ENCODE results near the gene AGFG2.

DNA sequence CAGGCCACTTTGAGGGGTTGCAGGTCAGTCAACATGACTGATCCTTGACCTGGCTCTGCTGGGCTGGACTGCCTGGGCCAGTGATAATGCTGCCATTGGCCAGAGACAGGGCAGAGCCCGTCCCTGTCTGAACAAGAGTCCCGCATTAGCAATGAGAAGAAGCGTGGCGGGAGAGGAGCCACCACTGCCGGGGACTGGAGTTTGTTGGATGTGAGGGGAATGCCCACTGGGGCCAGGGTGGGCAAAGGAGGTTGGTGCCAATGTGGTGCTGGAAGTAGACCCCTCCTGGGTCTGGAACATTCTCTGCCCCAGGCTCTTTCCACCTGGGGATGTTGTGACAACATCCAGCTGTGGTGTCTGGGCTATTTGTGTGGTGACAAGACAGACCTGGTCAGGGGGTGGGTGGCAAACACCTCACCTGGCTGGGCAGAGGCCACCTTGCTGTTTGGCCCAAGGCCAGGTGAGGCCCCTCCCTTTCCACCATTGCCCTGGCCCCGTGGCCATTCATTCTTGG, 27.1 kb downstream of the AGFG2 start:
- TF ChIP-seq, protein P1, sequence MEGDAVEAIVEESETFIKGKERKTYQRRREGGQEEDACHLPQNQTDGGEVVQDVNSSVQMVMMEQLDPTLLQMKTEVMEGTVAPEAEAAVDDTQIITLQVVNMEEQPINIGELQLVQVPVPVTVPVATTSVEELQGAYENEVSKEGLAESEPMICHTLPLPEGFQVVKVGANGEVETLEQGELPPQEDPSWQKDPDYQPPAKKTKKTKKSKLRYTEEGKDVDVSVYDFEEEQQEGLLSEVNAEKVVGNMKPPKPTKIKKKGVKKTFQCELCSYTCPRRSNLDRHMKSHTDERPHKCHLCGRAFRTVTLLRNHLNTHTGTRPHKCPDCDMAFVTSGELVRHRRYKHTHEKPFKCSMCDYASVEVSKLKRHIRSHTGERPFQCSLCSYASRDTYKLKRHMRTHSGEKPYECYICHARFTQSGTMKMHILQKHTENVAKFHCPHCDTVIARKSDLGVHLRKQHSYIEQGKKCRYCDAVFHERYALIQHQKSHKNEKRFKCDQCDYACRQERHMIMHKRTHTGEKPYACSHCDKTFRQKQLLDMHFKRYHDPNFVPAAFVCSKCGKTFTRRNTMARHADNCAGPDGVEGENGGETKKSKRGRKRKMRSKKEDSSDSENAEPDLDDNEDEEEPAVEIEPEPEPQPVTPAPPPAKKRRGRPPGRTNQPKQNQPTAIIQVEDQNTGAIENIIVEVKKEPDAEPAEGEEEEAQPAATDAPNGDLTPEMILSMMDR (IDR thresholded peaks at IDR 0.05), result no peak
- no peak for TF ChIP-seq POLR2A (IDR thresholded peaks at IDR 0.05)
- no peak for TF ChIP-seq POLR2AphosphoS5 (IDR thresholded peaks at IDR 0.05)
- TF ChIP-seq EP300 (IDR thresholded peaks at IDR 0.05), result no peak

Measured in stomach (tissue), 4 donors.